ENCODE data around the gene SPATA4. TPM values are rescaled to one million over a fixed set of nuclear protein-coding genes. Genes with fewer than 3 reads are reported as not detected.
A peak's percentile ranks its signal among the peaks of the same experiment; 100 is the strongest.

SPATA4 gene
- not detected in 2 replicates for total RNA-seq

DNA sequence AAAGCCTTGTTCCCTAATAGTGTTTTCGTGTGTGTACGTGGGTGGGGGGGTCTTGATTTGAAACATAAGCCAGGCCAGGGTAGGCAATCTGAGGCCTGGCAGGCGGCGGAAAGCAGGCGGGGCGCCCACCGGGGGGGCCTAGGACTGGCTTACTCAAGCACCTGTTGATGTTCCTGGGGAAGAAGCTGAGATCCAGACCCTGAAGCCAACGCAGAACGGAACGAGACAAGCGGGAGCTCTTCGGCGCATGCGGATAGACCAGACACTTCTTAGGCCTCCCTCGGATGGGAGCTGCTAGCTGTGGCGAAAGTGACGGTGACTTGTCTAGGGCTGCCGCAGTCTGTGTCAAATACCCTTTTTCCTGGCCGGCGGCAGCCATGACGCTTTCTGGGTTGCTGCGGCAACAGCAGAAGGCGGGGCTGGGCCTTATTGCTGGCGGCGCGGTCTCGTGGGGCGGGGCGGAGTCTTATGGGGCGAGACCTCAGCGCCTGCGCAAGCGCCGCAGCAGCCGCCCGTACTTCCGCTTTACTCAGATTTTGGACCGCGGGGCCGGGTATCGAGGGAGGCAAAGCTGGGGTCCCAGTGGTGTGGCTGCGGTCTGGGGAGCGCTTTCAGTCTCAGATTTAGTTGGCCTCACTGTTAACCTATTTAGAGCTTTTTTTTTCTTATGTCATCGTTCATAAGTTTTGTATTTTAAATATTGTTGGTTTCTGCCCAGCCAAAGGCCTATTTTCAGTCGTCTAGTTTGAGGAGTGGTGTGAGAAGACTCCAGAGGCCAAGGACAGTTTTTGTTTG, at the start of gene SPATA4:
Gene SPATA4, minus strand, starts transcription at position 402 of the 795 bp plus-strand sequence. Its CDS starts 23 bp downstream, at position 379.
- TF ChIP-seq, protein P1, sequence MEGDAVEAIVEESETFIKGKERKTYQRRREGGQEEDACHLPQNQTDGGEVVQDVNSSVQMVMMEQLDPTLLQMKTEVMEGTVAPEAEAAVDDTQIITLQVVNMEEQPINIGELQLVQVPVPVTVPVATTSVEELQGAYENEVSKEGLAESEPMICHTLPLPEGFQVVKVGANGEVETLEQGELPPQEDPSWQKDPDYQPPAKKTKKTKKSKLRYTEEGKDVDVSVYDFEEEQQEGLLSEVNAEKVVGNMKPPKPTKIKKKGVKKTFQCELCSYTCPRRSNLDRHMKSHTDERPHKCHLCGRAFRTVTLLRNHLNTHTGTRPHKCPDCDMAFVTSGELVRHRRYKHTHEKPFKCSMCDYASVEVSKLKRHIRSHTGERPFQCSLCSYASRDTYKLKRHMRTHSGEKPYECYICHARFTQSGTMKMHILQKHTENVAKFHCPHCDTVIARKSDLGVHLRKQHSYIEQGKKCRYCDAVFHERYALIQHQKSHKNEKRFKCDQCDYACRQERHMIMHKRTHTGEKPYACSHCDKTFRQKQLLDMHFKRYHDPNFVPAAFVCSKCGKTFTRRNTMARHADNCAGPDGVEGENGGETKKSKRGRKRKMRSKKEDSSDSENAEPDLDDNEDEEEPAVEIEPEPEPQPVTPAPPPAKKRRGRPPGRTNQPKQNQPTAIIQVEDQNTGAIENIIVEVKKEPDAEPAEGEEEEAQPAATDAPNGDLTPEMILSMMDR (conservative IDR thresholded peaks at IDR 0.05; ENCODE audit: low read depth, low read length) = no peak
- peak within 1 kb of the TSS; percentile 67 for H3K4me3 ChIP-seq (ENCODE audit: low read depth, low read length)
- no peak for DNase-seq (ENCODE audit: low read depth)

DNA sequence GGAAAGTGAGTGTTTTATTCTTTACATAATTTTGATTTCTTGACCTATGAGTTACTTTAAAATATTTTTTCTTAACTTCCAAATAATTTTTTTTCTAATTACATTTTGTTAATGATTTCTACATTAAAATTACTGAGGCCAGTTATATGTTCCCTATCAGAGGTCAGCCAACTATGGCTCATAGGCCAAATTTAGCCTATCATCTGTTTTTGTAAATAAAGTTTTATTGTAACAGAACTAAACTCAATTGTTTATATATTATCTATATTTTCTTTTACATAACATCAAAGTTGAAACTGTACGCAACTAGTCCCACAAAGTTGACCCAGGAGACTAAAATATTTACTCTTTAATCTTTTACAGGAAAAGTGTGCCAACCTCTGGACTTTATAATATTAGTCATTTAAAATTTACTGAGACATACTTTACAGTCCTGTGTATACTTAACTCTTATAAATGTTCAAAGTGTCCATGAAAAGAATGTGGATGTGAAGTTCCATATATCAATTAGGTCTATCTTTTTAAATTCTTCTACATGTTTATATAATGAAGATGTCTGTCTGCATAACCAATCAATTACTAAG, 47.5 kb upstream of the SPATA4 start:
- H3K4me3 ChIP-seq (ENCODE audit: low read depth, low read length) = no peak overlapping the region
- no peak for DNase-seq (ENCODE audit: low read depth)
- TF ChIP-seq, protein P1 (conservative IDR thresholded peaks at IDR 0.05; ENCODE audit: low read depth, low read length) = no peak

DNA sequence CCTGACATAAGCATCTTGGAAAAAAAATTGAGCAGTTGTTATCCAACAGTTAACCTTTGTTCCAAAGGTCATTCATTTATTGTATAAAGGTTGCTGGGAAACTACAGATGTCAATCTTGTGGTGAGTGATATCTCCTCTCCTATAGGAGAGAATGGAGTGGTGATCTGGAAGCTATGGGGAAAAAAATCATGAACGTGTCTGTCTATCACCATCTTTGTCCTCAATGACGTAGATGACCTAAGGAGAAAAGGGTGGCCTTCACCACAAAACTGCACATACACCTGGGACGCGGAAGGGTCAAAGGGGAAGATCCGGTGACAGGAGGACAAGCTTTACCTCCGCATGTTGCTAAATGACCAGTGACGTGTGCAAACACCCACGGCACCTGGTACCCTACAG, 46.3 kb upstream of the SPATA4 start:
- TF ChIP-seq, protein P1 (conservative IDR thresholded peaks at IDR 0.05; ENCODE audit: low read depth, low read length) = no peak
- no peak for DNase-seq (ENCODE audit: low read depth)
- no peak overlapping the region for H3K4me3 ChIP-seq (ENCODE audit: low read depth, low read length)

DNA sequence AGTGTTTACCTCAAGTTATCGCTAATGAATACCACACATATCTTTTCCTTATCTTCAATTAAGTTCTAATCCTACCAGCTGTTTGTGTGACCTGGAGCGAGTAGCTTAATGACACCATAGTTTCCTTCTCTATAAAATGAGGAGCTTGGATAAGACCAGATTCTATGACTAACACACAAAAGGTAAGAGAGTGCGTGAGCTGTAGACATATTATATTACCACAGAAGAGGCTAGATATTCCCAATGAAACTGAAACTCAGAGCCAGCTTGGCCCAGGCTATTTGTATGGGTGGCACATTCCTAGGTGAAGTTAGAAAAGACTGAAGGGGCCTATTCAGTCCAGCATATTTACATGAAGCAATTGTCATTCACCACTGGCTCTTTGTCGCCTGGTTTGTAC, 43.4 kb upstream of the SPATA4 start:
- no peak overlapping the region for H3K4me3 ChIP-seq (ENCODE audit: low read depth, low read length)
- TF ChIP-seq, protein P1 (conservative IDR thresholded peaks at IDR 0.05; ENCODE audit: low read depth, low read length) = no peak
- DNase-seq (ENCODE audit: low read depth) = no peak

DNA sequence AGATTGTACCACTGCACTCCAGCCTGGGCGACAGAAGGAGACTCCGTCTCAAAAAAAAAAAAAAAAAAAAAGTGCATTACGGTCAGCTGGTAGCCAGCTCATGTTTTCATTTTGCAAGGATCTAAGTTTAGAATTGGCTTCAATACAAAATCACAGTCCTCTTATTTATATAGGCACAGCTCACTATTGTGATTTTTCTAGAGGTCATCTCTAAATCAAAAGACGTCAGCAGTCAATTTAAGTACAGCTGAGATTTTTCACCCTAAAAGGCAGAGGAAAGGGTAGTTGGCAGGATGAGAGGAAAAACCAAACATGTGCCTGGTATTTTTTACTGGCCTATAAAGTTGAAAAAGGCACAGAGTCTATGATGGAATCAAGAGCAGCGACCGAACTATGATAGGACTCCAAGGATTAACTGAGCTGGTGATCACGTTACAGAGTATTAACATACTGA, 42.8 kb upstream of the SPATA4 start:
- H3K4me3 ChIP-seq (ENCODE audit: low read depth, low read length) = no peak overlapping the region
- TF ChIP-seq, protein P1 (conservative IDR thresholded peaks at IDR 0.05; ENCODE audit: low read depth, low read length) = no peak
- DNase-seq (ENCODE audit: low read depth) = no peak

DNA sequence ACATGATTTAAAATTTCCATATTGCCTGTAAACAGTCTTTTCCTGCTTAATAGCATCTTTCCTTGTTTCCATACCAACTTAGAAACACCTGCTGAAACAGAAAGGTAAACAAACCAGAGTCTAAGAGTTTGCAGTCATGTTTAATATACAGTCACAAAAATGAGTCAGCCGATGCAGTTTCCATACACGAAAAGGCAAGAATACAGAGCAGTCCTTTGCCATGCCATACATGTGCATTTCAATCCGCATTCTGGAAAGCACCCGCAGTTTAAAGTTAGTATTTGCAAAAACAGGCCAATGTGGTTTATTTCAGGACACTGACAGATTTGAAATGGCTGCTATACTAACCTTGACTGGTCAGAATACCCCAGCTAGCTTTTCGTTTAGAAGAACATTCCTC, 41.6 kb upstream of the SPATA4 start:
- TF ChIP-seq, protein P1 (conservative IDR thresholded peaks at IDR 0.05; ENCODE audit: low read depth, low read length) = no peak
- DNase-seq (ENCODE audit: low read depth) = no peak

More for the DNA sequence above, 41.6 kb upstream of the SPATA4 start:
- no peak overlapping the region for H3K4me3 ChIP-seq (ENCODE audit: low read depth, low read length)

Data from epithelial cell of proximal tubule (primary cell).